ENCODE results near the gene CASK.

CASK gene

DNA sequence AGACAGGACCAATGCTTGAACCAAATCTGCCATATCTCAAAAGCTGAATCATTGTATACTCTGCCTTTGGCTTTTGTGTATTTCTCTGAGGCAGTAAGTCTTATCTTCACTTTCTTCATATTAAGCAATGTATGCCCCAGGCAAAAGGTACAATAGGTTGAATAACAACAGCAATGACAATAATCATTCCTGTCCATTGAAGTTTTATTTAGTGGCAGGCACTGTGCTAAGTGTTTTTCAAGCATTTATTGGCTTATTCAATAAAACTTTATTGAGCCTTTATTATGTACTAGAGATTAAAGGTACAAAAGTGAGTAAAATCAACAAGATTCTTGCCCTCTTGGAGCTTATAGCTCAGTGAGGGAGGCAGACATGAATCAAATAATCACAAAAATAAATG, 8.2 kb upstream of the CASK start:
- TF ChIP-seq, protein P1, sequence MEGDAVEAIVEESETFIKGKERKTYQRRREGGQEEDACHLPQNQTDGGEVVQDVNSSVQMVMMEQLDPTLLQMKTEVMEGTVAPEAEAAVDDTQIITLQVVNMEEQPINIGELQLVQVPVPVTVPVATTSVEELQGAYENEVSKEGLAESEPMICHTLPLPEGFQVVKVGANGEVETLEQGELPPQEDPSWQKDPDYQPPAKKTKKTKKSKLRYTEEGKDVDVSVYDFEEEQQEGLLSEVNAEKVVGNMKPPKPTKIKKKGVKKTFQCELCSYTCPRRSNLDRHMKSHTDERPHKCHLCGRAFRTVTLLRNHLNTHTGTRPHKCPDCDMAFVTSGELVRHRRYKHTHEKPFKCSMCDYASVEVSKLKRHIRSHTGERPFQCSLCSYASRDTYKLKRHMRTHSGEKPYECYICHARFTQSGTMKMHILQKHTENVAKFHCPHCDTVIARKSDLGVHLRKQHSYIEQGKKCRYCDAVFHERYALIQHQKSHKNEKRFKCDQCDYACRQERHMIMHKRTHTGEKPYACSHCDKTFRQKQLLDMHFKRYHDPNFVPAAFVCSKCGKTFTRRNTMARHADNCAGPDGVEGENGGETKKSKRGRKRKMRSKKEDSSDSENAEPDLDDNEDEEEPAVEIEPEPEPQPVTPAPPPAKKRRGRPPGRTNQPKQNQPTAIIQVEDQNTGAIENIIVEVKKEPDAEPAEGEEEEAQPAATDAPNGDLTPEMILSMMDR (IDR thresholded peaks at IDR 0.05; ENCODE audit: low read depth, low read length): no peak
- no peak for DNase-seq (ENCODE audit: extremely low read depth, low read depth)

DNA sequence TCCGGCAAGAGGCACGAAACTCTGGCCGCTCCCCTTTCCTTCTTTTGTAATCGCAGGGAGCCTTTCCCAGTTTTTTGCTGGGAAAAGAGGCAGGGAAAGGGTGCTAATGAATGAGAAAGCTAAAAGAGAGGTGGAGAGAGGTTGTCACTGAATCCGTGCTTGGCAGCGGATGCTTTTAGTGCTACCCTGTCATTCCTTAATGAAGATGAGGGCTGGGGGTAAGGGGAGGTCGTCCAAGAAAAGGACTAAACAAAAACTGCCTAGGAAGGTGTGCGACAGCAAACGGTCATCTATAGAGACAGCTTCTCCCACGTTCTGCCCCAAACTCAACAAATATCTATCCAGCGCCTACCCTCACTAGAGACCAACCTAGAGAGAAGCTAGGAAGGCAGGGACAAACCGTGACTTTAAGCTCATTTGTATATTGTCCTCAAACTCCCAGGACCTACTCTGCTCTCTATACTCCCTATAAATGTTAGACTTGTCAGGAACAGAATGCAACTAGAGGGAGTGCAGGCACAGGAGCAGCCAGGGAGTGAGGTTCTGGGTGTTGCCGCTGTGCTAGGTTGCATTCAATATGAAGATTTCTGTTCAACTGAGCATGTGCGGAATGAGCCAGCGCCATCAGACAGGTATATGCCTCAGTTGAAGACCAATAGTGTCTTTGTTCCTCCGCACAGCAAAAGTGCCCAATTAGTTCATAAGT, 777 bp upstream of the CASK start:
- DNase-seq (ENCODE audit: extremely low read depth, low read depth): no peak

DNA sequence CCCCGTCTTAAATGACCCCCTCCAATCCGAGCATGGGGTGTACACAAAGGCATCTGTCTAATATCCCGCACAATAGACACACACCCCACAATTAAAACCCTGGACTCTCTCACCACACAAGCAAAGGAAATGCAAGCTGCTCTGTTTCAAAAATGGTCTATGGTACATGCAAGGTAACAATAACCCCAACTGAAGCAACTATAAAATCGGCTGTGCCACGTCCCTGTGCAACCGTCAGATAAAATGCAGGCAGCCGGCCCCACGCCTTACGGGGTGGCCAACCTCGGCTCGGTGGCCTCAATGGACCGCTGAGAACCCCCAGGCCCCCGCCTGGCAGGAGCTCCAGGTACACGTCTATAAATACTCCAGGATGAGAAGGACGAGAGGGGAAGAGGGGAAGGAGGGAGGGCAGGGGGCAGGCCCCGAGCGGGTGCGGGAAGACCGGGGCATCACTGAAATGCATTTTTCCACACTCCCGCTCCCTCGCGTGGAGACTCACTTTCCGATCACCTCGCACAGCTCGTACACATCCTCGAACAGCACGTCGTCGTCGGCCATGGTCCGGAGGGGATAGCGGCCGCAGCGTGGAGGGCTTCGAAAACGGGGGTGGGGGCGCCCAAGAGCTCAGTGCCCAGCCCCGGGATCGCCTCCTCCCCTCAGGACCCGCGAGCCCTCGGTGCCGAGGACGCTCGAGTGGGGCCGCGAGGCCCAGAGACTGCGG, 763 bp downstream of the CASK start:
- DNase-seq (ENCODE audit: extremely low read depth, low read depth): no peak
- TF ChIP-seq, protein P1 (IDR thresholded peaks at IDR 0.05; ENCODE audit: low read depth, low read length): peak; percentile 3; the same call in 1 of the 2 replicates

More for the DNA sequence above, 777 bp upstream of the CASK start:
- TF ChIP-seq, protein P1 (IDR thresholded peaks at IDR 0.05; ENCODE audit: low read depth, low read length): no peak; the same call in 1 of the 2 replicates

DNA sequence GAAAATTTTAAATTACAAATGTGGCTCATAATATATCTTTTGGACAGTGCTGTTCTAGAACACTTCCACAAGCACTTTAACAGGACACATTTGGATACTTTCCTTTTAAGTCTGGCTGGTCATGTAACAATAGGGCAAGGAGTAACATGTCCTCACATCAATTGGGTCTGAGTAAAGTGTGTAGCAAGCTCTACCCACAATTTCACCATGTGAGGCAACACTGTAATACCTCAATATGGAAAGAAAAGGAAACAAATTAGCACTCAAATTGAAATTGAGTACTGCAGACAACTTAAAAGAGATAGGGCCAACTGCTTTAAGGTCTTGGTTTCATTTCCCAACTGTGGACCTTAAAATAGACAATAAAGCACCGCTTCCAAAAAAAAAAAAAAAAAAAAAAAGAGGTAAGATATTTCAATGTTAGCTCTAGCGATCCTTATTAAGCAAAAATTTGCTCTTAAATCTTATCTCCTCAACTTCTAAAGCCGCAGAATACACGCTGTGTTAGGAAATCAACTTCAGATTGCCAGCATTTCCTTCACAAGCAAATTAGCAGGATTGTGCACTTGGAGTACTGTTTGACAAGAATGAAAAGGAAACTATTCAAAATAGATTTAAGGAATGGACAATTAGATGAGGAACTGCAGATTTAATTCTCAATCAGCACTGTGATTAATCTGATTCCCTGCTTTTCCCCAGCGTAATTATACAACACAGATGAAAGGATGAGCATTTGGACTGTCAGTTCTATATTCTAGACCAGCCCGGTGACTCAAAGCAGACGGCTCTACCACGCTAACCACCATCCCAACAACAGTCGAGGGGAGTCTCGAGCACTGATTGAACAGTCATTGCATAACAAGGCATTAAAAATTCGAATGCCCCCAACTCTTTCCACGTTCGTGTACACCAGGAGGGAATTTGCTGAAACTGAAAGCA, 1.6 kb downstream of the CASK start:
- peak; percentile 29 for DNase-seq (ENCODE audit: extremely low read depth, low read depth)
- TF ChIP-seq, protein P1 (IDR thresholded peaks at IDR 0.05; ENCODE audit: low read depth, low read length): no peak

DNA sequence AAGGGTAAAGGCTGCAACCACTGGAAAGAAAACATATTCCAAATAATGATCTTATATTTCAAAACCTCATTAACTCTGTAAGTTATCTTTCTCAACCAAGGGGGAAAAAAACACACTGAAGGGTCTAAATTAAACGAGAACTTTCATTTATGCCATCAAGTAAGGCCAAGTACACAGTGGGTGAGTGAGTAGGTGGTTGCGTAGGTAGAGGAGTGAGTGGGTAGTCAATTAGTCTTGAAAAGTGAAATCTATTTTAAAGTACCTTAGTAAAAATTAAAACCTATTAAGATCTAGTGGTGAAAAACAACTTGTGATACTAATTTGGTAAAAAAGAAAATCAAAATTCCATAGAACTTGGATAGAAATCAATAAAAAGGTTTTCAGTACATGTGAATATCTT, 3.5 kb downstream of the CASK start:
- no peak for DNase-seq (ENCODE audit: extremely low read depth, low read depth)
- TF ChIP-seq, protein P1 (IDR thresholded peaks at IDR 0.05; ENCODE audit: low read depth, low read length): no peak

DNA sequence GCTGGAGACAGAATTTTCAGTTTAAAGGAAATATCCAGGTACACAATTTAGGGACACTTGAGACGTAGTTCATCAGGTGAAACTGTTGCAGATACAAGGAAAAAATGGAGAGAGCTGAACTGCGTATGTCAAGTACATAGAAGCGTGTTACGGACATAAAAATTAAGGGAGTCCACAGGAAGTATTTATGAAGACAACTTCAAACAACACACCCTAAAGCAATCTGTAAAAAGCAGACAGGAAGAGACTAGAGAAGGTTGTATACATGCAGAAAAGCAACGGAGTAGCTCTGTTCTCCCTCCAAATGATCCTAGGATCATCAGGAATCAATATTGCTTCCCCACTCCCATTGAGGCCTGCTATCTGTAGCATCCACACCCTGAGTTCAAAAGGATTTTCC, 5.8 kb downstream of the CASK start:
- no peak for DNase-seq (ENCODE audit: extremely low read depth, low read depth)
- TF ChIP-seq, protein P1 (IDR thresholded peaks at IDR 0.05; ENCODE audit: low read depth, low read length): no peak

All from AG09319 (cell line).